ENCODE data around the gene RCOR1.

RCOR1 gene

DNA sequence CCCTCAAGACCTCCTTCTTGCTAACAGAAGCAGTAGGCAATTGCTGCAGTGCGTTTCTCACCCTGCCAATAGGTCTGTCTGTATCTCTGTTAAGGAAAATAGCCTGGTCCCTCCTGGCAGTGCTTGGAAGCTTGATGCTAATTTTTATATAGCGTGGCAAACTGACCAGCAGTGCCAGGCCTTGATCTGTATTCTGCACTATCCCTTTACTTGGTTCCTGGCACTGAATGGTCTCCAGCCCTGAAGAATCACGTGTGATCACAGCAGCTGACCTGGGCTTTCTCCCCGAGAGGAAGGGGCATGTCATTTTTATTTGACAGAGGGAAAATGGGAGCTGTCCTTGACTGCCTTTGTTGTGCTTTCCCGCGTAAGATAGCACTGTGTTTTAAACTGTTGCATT lies 136.1 kb downstream of the RCOR1 start:
- no peak for DNase-seq

DNA sequence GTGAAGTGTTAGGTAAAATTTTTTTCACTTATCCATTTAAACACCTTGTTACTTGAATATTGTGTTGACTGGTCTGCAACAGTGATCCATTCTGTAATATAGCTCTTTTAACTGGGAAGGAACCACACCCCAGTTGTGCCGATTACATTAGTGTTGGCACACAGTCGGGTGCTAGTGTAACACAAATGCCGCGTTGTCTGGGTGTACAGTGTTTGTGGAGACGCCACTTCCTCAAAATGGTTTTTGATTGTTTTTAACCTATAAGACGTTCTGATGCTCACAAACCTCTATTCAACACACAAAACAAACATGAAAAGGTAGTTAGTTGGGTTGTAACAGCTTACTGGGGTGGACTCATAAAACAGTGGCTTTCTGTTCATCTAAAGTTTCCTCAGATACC lies 136.8 kb downstream of the RCOR1 start:
- DNase-seq, result no peak

DNA sequence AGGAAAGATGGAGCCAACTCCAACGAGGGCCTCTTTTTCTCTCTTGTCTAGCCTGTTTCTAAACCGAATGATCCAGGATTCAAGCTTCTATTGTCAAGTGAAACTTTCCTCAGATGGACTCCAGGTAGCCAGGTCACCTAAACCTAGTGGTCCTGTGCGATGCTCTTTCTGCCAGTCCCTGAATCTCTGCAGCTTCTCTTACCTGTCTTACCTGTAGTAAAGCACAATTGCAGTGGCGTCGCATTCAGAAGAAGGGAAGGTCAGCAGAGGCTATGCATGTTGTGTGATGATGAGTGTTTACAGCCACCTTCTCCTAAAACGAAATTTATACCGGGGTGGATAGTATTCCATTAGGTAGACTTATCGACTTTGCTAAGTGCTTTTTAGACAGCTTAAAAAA lies 137.4 kb downstream of the RCOR1 start:
- DNase-seq, result no peak

DNA sequence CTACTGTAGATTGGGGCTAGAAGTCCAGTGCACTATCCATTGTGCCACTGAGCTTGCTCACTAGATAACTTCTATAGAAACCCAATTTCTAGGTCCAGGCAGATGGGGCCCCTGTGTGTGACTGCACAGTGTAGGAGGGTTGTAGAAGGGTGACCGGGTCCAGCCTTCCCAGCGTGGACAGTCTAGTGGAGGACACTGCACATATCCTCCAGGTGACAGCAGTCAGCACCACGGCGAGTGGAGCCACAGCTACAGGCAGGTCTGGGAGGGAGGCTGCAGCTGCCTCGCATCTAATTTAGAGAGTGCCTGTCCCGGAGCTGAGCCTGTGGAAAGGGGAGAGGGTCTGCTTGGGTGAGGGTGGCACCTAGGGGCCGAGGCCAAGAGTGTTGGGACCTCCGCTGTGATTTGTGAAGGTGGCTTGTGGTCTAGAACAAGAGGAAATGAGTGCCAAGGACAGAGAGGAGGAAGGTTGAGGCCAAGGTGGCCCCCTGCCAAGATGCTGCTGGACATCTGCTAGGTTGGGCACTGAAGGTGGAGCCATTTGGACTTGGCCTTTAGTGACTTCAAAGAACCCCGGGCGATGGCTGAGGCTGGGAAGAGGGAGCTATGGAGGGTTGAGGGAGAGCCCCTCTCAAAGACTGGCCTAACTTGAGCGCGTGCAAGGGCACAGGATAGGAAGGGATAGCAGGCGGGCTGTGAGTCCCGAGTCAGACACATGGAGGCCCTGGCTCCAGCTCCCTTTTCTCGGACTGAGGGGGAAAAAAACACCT lies 138.8 kb downstream of the RCOR1 start:
- DNase-seq, result no peak

DNA sequence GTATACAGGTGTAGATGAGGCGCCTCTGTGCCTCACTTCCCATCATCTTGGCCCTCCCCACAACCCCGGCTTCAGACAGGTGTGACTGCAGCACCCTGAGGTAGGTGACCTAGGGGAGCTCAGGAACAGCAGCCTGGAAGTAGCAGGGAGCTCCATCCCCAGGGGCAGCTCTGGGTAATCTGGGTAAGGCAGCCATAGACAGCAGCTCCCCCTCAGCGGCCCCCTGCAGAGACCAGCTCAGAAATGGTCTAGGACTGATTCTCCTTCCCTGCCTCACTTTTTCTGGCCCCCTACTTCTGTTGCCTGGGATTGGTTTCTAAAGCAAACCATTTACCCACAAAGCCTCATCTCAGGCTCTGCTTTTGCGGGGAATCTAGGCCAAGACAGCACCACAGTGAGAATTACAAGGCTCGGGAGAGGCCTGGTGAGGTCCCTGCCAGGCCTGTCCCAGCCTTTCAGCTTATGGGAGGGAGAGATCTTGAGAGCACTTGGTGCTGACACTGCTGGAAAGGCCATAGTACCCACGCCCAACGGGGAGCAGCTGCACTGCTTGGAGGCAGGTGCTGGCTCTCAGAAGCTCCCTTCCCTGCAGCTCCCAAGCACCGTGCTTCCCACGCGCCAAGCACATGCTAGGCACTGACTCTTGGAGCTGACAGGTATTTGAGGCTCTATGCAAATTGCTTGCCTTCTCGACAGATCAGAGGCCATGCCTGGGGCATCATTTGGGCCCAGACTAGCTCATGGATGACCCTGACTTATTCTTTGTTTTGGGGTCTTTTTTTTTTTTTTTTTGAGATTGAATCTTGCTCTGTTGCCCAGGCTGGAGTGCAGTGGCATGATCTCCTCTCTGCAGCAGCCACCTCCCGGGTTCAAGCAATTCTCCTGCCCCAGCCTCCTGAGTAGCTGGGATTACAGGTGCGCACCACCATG lies 139.7 kb downstream of the RCOR1 start:
- no peak for DNase-seq

DNA sequence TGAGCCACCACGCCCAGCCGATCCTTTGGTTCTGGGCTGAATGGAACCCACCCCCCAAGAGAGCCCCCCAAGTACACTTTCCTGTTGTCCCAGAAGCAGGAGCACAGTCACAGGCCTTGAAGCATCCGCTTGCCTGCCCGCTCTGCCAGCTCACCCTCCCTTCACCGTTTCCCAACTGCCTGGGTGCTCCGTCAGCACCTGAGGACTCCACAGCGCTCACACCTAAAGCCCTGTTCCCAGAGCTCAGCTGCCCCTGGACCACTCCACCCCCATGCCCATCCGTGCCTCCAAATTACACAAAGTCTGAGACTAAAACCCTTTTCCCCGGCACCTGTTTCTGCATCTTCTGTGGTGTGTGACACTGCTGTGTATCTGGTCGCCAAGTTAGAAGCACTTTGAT lies 140.5 kb downstream of the RCOR1 start:
- DNase-seq, result no peak

DNA sequence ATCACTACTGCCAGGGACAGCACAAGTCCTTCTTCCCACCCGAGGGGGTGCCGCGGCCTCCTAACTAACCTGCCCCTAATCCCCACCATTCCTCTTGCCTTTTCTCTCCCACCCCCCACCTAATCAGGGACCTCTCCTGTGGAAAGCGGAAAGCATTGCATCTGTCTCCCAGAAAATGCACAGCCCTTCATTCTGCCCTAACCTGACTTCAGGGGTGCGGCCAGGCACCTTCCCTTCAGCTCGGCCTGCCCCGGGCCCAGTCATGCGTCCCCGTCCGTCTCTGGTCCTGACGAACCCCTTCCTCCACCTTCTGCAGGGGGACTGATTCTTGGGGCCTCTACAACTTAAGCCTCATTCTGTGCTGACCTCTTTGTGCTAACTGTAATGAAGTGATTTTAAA lies 140.9 kb downstream of the RCOR1 start:
- DNase-seq, result no peak

DNA sequence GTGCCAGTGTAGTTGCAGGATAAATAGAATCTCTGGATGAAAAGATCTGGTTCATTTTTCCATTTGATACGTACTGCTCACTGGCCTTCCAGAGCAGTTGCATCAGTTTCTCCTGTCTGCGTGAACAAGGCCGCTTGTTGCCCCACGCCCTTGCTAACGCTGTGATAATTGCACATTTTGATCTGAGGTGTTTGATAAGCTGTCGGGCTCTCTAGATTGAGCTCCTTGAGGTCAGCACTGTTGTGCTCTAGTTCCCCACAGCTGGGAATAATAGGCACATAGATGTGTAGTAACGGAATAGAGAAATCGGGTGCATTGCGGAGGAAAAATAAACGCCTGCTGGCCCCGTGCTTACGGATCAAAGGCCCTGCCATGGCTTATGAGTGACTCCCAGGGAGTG lies 142.0 kb downstream of the RCOR1 start:
- DNase-seq, result no peak

DNA sequence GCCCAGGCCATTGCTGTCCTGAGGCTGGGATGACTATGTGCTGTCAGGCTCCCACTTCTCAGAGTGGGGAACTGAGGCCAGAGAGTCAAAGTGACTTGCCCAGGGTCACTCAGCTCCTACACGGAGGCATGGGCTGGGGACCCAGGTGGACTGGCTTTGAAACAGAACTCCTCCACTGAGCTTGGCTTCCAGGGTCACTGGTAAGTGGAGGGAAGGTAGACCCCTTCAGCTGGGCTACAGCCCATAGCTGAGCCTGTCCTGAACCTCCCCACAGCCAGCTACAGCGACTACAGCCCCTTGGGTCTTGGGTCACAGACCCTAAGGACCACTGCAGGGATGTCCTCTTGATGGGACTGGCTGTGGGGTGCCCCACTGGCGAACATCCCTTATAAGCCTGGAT lies 144.5 kb downstream of the RCOR1 start:
- DNase-seq, result no peak

DNA sequence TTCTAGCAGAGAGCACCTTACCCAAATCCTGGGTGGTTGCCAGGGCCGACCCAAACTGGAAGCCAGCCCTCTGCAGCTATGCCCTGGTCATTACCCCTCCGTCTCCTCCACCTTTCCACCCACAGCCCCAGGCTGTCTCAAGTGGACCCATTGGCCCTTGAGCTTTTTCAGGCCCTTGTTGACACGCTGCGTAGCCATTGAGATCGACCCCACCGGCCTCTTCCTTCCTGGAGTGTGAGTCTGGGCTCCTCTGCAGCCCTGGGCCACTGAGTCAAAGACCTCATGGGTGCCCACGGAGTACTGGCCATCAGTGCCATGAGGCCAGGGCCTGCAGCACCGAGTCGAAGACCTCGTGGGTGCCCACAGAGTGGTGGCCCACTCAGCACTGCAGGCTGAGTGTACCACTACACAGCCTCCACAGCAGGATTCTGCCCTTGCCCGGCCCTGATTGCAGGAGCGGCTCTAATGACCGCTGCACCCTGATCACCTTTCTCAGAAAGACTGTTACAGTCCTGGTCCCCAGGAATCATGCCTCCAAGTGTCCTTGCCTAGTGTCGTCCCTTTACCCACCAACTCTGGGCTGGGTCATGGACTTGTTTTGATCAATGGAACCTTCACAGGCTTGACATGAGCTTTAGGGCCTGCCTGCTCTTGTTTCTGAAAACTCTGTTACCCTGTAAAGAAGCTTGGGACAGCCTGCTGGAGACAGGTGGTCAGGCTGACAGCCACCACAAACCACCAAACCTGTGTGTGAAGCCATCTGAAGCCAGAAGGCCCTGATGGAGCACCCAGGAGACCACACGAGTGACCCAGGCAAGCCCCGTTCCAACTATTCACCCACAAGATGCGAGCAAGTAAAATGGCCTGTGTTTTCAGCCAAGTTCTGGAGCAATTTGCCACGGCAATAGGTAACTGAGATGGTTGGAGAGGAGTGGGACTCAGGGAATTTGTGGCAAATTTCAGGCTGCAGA lies 145.2 kb downstream of the RCOR1 start:
- DNase-seq, result no peak

DNA sequence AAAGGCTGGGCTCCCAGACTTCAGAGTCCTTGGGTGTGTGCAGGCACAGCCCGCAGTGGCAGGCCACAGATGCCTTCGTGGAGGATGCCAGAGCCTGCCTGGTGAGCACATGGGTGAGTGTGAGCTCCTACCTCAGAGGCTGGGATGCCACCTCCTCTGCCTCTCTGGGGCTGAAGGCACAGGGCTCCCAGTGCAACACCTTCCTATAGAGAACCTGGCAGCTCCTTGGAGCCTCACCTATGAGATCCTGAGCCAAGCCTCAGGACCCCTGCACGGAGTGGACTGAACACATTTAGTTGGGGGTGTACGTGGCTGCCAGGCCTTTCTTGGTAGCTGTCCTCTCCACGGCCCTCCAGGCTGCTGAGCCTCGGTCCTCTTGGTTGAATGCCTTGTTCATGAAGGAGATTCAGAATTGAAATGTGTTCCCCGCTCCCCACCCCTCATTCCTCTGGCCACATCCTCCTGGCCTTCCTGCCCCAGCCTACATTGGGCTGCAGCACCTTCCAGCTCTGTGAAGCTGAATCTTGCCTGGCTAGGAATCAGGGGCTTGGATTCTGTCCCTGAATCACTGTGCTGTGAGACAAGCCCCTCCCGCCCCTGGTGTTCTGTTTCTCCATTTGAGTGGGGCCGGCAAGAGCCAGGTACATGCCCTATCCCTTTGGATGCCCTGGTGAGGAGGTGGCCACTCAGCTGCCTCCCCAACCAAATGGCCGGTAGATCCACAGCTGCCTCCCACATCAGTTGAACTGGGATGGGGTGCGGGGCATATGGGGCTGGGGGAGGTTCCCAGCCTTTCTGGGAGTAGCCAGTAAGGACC lies 146.1 kb downstream of the RCOR1 start:
- DNase-seq, result no peak

DNA sequence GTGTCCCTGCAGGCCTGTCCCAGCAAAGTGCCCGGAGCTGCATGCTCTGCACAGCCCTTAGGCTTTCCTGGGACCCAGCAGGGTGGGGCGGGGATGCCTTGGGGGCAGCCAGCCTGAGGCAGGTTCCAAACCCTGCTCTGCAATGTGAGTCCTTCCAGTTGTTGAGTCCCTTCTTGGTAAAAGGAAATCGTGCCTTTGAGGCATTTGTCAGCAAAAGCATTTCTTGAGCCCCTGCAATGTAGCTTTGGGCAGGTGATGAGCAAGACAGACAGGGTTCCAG lies 146.7 kb downstream of the RCOR1 start:
- no peak for DNase-seq

DNA sequence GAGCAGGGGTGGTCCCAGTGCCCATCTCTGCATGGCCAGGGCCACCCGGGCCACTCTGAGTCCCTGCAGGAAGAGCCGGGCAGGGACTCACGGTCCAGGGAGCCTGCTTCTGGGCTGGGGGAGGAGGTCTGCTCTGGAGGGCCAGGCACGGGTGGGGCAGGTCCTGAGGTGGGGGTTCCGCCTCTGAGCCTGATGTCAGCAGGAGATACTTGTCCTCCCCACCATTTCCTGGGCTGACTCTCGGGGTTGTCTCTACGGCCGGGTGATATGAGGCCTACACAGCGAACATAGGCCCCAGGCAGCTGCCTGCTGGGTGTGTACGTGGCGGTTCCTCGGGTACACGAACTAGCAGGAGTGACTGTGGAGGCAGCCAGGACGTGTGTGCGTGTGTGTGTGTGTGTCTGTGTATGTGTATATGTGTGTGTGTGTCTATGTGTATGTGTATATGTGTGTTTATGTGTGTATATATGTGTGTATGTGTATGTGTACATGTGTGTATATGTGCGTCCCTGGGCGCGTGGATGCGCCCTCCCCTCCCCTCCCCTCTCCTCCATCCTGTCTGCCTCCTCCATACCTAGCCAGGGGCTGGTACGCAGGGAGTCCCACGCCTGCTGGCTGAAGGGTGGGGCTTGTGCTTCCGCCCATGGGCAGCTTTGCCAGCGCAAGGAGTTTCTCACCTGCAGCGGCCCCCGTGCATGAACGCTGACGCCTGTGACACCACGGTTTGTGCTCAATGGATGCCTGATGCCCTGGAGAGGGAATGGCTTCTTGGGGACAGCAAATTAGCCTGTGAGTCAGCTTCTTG lies 154.4 kb downstream of the RCOR1 start:
- no peak for DNase-seq

DNA sequence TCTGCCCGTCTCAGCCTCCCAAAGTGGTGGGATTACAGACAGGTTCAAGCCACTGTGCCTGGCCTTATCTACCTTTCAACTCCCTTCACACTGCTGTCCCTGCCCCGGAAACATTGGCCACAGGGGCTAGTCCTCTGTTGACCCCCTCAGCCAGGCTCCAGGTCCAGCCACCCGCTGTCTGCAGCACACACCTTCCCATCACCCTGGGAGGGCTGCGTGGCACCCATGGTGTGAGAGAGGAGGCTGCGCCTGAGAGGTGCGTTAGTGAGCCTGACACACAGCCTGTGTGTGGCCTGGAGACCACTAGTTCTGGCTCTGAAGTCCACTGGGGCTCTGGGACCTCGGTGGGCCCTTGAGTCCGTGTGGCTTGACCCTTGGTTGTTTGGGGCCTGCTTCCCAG lies 156.4 kb downstream of the RCOR1 start:
- DNase-seq, result no peak

DNA sequence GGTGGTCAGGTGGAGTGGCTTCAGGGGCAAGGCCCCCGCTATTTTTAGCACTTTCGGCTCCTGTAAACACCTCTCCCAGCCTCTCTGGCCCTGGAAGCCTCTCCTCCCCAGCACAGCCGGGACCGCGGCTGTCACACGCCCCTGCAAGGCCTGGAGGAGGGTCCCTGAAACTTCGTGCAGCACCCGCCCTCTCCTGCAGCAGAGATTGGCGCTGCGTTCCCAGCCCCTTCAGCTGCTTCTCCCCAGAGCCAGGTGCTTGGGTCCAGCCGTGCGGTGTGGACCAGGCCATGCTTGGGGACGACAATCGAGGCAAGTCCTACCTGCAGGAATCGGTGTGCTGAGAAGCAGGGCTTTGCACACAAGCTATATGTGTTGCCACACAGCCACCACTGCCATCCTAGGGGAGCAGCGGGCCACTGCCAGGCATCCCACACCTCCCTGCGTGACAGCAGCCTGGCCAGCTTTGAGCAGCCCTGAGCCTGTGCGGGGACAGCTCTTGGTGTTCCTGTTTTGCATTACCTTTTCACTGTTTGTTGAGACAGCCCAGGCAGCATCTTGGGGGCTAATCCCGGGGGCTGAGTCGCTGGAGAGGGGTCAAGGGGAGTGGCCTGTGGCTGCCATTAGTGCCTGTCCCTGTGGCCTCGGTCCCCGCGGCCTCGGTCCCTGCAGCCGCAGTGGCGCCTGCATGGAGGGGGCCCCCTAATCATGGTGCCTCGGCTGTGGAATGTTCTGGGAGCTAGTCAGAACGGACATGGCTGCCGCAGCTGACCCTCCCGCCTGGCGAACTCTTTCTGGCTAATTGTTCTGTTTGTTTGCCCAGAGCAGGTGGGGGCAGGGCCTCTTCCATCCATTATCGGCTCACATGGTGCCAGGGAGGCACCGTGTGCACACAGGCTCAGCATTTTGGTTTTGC lies 157.2 kb downstream of the RCOR1 start:
- DNase-seq, result no peak

DNA sequence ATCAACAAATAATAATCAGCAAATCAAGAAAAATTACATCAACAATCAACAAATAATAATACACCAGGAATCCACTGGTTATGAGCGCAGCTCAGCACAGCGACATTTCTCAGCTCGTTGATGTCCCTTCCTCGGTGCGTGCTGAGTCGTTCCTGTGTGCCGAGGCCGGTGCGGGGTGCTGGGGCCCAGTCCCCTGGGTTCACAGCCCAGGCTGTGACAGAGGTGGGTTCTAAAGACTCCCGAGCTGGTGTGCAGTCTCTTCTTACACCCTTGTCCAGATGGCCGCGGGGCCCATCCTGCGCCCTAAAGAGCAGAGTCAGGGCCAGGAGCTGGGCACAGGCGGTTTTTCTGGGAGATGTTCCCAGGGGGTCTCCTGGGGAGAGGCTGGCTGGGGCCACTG lies 157.9 kb downstream of the RCOR1 start:
- no peak for DNase-seq

DNA sequence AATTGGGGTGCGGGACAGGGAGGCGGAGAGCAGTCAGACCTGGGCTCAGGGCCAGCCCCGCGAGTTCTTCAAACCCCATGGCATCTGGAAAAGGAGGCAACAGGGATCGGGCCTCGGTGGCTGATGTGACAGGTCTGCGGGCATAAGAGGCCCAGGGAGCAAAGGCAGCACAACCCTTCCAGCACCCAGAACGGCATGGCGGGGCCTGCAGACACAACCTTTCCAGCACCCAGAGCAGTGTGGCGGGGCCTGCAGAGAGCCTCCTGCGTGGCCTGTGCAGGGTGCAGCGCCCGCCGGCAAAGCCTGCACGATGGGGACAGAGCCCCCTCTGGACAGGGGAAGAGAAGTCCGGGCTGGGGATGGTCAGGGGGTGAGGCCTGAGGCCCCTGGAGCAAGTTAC lies 158.6 kb downstream of the RCOR1 start:
- DNase-seq, result no peak

DNA sequence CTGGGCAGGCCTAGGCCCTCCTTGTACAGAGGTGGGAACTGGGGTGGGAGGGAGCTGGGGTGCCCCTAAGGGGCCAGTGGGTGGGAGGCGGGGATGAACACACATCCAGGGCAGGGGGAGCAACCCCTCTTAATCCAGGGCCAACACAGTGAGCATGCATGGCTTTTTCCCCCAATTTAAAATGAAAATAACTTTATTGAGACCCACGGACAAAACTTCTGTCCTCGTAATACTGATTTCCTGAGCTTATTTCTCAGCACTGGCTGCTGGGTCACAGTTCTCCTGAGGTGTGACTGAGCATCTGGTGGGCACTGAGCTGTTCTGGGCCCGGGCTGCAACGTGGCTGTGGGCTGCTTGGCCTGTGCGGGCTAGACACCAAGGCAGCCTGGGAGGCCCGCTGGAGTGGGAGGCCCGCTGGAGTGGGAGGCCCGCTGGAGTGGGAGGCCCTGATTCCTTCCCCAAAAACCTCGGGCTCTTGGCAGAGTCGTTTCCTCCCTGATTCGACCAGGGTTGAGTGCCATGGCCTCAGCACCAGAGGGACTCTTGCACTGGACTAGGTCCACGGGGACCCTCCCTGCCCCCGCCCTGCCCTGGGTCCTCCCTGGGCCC lies 159.9 kb downstream of the RCOR1 start:
- no peak for DNase-seq

DNA sequence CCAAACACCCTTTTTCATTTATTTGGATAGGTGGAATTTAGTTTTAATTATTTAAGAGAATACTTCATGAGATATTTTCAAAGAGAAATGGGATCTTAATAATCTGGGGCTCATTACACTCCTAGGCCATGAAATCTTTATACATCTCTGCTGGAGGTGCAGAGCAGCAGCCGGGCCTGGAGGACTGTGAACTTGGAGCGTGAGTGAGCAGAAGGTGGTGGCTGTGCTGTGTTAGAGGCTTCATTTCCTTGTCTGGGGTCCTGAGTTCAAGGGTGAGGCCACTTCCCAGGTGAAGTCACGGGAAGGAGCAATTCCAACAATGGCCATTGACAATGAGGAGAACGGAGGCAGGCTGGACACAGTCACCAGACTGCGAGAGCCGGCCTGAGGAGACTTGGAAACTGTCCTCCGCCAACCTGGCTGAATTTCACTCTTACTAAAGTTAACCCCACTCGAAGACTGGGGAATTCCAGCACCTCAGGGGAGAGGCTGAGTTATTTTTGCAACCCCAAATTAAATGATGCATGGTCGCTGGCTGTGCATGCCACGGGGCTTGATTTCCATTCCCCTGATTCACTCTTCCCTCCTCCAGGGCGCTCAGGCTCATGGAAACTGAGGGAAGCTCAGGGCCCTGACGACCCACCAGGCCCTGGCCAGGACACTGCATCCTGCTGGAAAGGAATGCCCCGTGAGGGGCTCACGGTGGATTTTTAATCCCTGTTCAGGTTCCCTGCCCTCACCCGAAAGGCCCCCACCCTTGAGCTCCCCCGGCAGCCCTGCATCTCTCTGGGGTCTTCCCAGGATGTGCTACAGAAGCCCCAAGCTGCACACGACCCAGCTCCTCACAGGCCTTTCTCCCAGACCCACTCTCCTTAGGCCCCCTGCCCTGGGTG lies 162.2 kb downstream of the RCOR1 start:
- DNase-seq, result no peak

All from stimulated activated CD4-positive, alpha-beta T cell treated with anti-CD3 and anti-CD28 coated beads, Interleukin-4, amount 100 ng/mL, for 4 hours (primary cell).